Endometrial microvascular endothelial cells (primary cell): ENCODE measurements around the gene SLX9. TPM values are rescaled to one million over a fixed set of nuclear protein-coding genes. Genes with fewer than 3 reads are reported as not detected.

Experiments used
- in situ Hi-C: cut with HindIII; loops from 2 replicates; pipeline ENCODE4 v1.10.0; 2017; ENCODE audit warnings: low sequenced_read_pairs, low pct_unique_long_range_greater_than_20kb; ENCODE audit errors: inconsistent ontology term
- total RNA-seq: library from RNA; depleted of rRNA; stranded (reverse); fragments of >200 nt; gene quantifications from one replicate; pipeline ENCODE4 v1.2.3, GENCODE V29; 2015; ENCODE audit errors: inconsistent ontology term

The SLX9 gene
- total RNA-seq, 1 donor from 2014 or later = 33.3 TPM

DNA sequence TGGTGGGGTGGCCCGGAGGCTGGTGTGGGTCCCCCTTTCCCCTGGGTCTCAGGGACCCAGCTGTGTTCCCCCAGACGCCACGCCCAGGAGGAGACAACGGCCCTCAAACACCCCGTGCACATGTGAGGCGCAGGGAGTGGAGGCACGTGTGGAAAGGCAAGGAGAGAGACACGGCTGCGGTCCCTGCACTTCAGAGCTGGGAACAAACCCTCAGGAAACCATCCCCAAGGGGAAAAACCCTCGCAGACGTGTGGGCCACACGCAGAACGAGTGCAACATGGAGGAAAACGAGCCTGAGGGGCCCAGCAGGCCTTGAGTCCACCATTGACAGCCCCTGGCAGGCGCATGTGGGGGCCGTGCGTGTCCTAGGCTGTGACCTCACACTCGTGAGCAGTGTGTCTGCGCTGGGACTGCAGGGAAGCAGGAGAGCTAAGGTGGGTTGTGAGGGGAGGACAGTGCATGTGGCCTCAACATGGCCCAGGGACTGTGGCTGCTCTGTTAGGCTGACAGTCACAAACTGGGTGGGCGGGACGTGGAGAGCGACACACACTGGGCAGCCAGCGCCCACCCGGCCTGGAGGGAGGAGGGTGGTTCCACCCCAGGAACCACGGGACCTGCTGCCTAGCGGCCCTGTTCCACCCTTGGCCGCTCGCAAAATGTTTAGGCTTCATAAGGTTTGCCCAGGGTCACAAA is 39.1 kb upstream of the SLX9 start:
- in situ Hi-C loops = no loop called here

DNA sequence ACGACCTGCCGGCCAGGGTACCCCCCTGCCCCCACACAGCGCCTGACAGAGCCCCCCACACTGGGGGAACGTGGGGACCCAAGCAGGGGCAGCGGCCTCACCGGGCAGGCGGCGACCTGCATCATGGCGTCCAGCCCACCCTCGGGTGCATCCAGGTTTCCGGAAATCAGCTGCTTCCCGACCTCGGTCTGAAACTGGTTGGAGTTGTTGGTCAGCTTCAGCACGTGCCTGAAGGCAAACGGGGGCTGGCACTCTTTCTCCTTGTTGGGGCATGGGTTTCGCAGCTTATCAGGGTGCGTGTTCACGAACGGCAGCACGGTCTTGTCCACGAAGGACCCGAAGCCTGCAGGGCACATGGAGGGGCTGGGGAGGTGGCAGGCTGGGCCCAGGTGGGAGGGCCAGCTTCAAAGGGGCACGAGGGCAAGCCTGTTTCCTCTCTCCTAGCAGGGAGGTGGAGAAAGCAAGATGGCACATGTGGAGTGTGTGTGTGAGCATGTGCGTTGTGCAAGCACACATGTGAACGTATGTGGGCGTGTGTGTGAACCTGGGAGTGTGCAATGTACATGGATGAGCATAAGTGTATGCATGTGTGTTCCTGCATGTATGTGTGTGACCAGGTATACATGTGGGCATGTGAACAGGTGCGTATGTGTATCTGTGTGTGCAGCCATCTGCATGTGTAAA is 38.3 kb upstream of the SLX9 start:
- in situ Hi-C loops = no loop called here

- in situ Hi-C loops = no loop called here
Observed at GRCh38 chr21:44902268-44903049, 37.4 kb upstream of the SLX9 start.

- in situ Hi-C loops = no loop called here
Observed at GRCh38 chr21:44903050-44903685, 36.7 kb upstream of the SLX9 start.

GRCh38 chr21:44903689-44904088 is 36.1 kb upstream of the SLX9 start:
- in situ Hi-C loops = no loop called here

- in situ Hi-C loops = no loop called here
Observed at GRCh38 chr21:44904141-44904923, 35.5 kb upstream of the SLX9 start.

DNA sequence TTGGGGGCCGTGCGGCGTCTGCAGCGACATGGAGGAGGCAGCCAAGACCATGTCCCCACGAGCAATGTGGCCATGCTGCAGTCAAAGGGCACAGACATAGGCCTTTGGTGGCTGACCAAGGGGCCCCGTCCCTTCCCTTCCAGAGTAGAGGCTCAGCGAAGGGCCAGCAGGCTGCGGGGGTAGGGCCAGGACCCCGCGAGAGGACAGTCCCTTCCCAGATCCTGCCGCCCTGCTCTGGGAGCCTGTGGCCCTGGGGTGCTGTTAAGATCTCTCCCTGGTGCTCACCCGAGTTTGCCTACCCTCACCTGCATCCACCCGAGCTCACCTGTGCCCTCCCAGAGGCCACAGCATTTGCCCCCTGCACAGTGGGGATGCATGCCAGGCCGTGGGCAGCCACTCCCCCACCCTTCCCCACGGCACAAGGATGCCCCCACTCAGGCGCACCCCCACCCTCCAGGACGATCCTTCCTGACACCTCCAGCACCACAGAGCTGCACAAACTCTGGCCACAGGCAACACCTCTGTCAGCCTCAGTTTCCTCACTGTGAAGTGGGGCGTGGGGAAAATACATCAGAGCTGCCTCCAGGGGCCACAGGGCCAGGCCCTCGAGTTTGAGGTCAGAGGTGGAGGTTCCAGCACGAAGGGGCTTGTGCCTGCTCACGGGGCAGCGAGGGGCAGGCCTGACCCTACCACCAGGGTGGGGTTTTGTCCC is 34.7 kb upstream of the SLX9 start:
- in situ Hi-C loops = no loop called here

- in situ Hi-C loops = no loop called here
Observed at GRCh38 chr21:44905728-44906090, 34.1 kb upstream of the SLX9 start.

DNA sequence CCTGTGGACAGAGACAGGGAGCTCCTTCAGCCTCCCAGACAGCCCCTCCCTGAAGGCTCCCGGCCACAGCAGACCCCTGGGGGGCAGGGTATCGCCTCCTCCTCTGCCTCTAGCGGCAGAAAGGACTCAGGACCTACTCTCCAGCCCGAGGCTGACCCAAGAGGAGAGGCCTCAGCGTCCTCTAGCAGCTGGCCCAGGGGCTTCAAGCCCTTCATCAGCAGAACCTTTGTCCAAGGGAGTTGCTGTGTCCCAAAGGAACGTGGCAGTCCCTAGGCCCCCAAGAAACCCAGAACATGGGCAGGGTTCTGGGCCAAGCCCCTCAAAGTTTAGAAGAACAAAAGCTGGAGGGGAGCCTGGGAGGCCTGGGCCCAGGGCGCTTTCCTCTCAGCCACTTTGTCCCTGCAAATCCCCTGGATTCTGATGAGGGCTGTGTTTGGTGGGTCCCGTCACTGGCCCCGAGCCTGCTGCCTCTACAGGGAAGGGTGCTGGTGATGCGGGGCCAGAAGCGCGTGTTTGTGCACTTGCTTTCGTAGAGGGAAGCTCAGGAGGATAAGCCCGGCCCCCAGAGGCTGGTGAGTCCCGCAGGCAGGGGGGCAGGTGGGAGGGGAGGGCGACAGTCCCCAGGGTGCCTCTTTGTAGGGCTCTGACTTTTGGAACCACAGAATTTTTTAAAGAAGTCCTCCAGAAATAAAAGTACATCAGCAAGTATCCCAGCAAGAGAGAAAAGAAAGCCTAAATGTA is 32.4 kb upstream of the SLX9 start:
- in situ Hi-C loops = no loop called here

- in situ Hi-C loops = no loop called here
Observed at GRCh38 chr21:44907966-44908895, 31.6 kb upstream of the SLX9 start.

DNA sequence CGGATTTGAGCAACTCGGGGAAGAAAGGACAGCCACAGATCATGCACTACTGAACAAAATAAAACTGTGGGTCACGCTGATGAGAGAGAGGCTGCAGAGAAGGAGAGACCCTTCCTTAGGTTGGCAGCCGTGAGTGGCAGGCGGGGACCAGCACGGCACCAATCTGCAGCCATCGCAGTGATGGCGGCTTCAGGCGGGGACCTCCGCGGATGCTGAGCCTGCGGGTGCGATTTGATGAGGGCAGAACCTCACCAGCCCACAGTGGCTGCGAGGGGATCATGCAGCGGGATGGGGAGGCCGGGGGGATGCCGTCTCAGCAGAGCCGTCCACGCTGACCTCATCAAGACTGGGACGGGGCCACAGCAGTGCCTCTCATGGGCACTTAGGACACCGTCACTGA is 30.9 kb upstream of the SLX9 start:
- in situ Hi-C loops = no loop called here

DNA sequence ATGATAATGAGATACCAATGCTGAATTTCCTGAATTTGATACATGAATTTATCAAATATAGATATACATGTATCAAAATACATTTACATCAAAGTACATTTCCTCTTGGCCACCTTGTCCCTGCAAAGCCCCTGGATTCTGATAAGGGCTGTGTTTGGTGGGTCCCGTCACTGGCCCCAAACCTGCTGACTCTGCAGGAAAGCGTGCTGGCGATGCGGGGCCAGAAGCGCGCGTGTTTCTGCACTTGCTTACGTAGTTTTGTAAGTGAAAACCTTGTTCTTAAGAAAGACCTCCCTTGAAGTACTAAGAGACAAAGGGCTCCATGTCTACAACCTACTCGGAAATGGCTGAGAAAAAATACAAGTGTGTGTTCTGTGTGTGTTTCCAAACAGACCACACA is 30.1 kb upstream of the SLX9 start:
- in situ Hi-C loops = no loop called here

- in situ Hi-C loops = no loop called here
Observed at GRCh38 chr21:44910229-44911067, 29.4 kb upstream of the SLX9 start.

DNA sequence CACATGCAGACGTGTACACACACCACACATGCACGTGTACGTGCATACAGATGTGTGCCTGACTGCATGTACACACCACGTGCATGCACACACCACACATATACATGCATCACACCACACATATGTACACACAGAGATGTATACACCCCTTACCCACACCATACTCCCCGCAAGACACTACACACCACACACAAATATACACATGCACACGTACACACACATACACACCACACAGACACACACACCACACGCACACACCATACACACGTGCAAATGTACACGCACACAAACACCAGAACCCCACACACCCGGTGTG is 28.8 kb upstream of the SLX9 start:
- in situ Hi-C loops = no loop called here

DNA sequence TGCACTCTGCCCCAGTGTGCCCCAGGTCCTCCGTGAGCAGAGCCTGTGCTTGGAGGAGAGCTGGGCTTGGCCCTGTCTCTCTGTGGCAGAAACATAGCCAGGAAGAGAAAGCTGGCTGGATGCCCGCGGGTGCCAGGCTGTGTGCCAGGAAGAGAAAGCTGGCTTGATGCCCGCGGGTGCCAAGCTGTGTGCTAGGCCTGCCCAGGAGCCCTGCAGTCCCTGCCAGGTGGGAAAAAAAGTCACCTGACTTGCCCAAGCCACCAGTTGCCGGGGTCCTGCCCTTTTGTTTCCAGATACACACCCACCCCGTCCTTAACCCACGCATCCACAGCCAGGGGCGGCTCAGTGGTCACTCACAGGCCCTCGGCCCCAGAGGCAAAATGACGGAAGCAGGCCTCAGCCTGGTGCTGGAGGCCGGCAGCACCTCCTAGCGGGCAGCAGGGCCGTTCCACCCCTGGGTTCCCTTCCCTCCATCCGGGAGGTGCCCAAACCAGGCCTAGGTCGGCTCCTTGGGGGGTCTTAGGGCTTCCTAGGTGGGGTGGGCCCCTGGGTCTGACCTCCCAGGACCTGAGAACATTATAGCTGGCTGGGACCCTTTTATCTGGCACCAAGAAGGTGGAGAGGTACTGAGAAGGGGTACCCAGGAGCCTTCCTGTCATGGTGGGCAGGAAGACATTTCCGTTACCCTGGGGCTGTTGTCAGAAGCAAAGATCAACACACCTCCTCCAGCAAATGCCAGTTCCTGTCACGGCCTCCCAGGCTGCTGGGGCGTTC is 28.3 kb upstream of the SLX9 start:
- in situ Hi-C loops = no loop called here
